ENCODE results near the gene PPM1L.
"Not testable (repeated sequence)": the region's sequence is repeated elsewhere in the genome, so short reads cannot be mapped to it uniquely, and the experiment has no call there.

The PPM1L gene

GRCh38 chr3:161025911-161026310 lies 269.9 kb downstream of the PPM1L start:
- H3K4me3 ChIP-seq (ENCODE audit: low read length), result no peak overlapping the region
- WGBS, result no CpG with 5 or more reads among the region's 1 CpG
- no peaks in the 10 kb centered on the region for H3K36me3 ChIP-seq (ENCODE audit: insufficient read depth, low read length)
- H3K9me3 ChIP-seq (ENCODE audit: insufficient read depth, low read depth, low read length), result peaks cover 25% of the 10 kb centered on the region; the same call in 1 of the 2 replicates
- no peak overlapping the region for H3K27ac ChIP-seq (ENCODE audit: low read depth, low read length)
- H3K4me1 ChIP-seq (ENCODE audit: insufficient read depth, low read length), result peaks cover 5% of the 10 kb centered on the region; the same call in 1 of the 2 replicates
- no peak overlapping the region for H3K9ac ChIP-seq (ENCODE audit: low read depth, low read length)
- no peaks in the 10 kb centered on the region for H3K27me3 ChIP-seq (ENCODE audit: insufficient read depth, low read length)

- Histone ChIP-seq H3K36me3 (ENCODE audit: insufficient read depth, low read length) (no peaks in the 10 kb centered on the region), H3K4me1 (ENCODE audit: insufficient read depth, low read length) (peaks cover 5% of the 10 kb centered on the region; the same call in 1 of the 2 replicates), H3K9me3 (ENCODE audit: insufficient read depth, low read depth, low read length) (peaks cover 18% of the 10 kb centered on the region; the same call in 1 of the 2 replicates), H3K9ac (ENCODE audit: low read depth, low read length) (no peak overlapping the region), H3K4me3 (ENCODE audit: low read length) (no peak overlapping the region), H3K27me3 (ENCODE audit: insufficient read depth, low read length) (no peaks in the 10 kb centered on the region), H3K27ac (ENCODE audit: low read depth, low read length) (no peak overlapping the region)
- 95% methylated on average over 6 of the region's 6 CpGs for WGBS
Observed at GRCh38 chr3:161026612-161027510, 270.8 kb downstream of the PPM1L start.

- no peak overlapping the region for H3K9ac ChIP-seq (ENCODE audit: low read depth, low read length)
- no peaks in the 10 kb centered on the region for H3K27me3 ChIP-seq (ENCODE audit: insufficient read depth, low read length)
- H3K9me3 ChIP-seq (ENCODE audit: insufficient read depth, low read depth, low read length), result peaks cover 3% of the 10 kb centered on the region; the same call in 1 of the 2 replicates
- H3K4me1 ChIP-seq (ENCODE audit: insufficient read depth, low read length), result peaks cover 5% of the 10 kb centered on the region; the same call in 1 of the 2 replicates
- 79% methylated on average over 4 of the region's 5 CpGs for WGBS
- H3K36me3 ChIP-seq (ENCODE audit: insufficient read depth, low read length), result no peaks in the 10 kb centered on the region
- H3K27ac ChIP-seq (ENCODE audit: low read depth, low read length), result no peak overlapping the region
- no peak overlapping the region for H3K4me3 ChIP-seq (ENCODE audit: low read length)
Observed at GRCh38 chr3:161028555-161029153, 272.6 kb downstream of the PPM1L start.

GRCh38 chr3:161031134-161031533 lies 275.1 kb downstream of the PPM1L start:
- Histone ChIP-seq H3K4me3 (ENCODE audit: low read length) (no peak overlapping the region), H3K27me3 (ENCODE audit: insufficient read depth, low read length) (no peaks in the 10 kb centered on the region), H3K4me1 (ENCODE audit: insufficient read depth, low read length) (peaks cover 5% of the 10 kb centered on the region; the same call in 1 of the 2 replicates), H3K9me3 (ENCODE audit: insufficient read depth, low read depth, low read length) (no peaks in the 10 kb centered on the region), H3K9ac (ENCODE audit: low read depth, low read length) (no peak overlapping the region), H3K36me3 (ENCODE audit: insufficient read depth, low read length) (no peaks in the 10 kb centered on the region), H3K27ac (ENCODE audit: low read depth, low read length) (no peak overlapping the region)
- WGBS, result 96% methylated on average over 1 of the region's 1 CpG

GRCh38 chr3:161034913-161035550 lies 279.0 kb downstream of the PPM1L start:
- not testable (repeated sequence) for H3K36me3 ChIP-seq (ENCODE audit: insufficient read depth, low read length); H3K4me3 ChIP-seq (ENCODE audit: low read length); H3K9ac ChIP-seq (ENCODE audit: low read depth, low read length); H3K27ac ChIP-seq (ENCODE audit: low read depth, low read length); H3K27me3 ChIP-seq (ENCODE audit: insufficient read depth, low read length); H3K9me3 ChIP-seq (ENCODE audit: insufficient read depth, low read depth, low read length); H3K4me1 ChIP-seq (ENCODE audit: insufficient read depth, low read length)
- WGBS, result 89% methylated on average over 4 of the region's 5 CpGs

- no peak overlapping the region for H3K27ac ChIP-seq (ENCODE audit: low read depth, low read length)
- H3K4me1 ChIP-seq (ENCODE audit: insufficient read depth, low read length), result no peaks in the 10 kb centered on the region
- 94% methylated on average over 2 of the region's 2 CpGs for WGBS
- H3K4me3 ChIP-seq (ENCODE audit: low read length), result no peak overlapping the region
- no peaks in the 10 kb centered on the region for H3K36me3 ChIP-seq (ENCODE audit: insufficient read depth, low read length)
- no peaks in the 10 kb centered on the region for H3K27me3 ChIP-seq (ENCODE audit: insufficient read depth, low read length)
- no peaks in the 10 kb centered on the region for H3K9me3 ChIP-seq (ENCODE audit: insufficient read depth, low read depth, low read length)
- H3K9ac ChIP-seq (ENCODE audit: low read depth, low read length), result no peak overlapping the region
Observed at GRCh38 chr3:161035711-161036110, 279.7 kb downstream of the PPM1L start.

- 90% methylated on average over 3 of the region's 3 CpGs for WGBS
Observed at GRCh38 chr3:161038725-161039124, 282.7 kb downstream of the PPM1L start.

GRCh38 chr3:161042023-161042501 lies 286.0 kb downstream of the PPM1L start:
- no peaks in the 10 kb centered on the region for H3K27me3 ChIP-seq (ENCODE audit: insufficient read depth, low read length)
- no peak overlapping the region for H3K27ac ChIP-seq (ENCODE audit: low read depth, low read length)
- WGBS, result 95% methylated on average over 2 of the region's 2 CpGs
- no peaks in the 10 kb centered on the region; the same call in 1 of the 2 replicates for H3K4me1 ChIP-seq (ENCODE audit: insufficient read depth, low read length)
- H3K9me3 ChIP-seq (ENCODE audit: insufficient read depth, low read depth, low read length), result no peaks in the 10 kb centered on the region
- H3K36me3 ChIP-seq (ENCODE audit: insufficient read depth, low read length), result no peaks in the 10 kb centered on the region
- H3K9ac ChIP-seq (ENCODE audit: low read depth, low read length), result no peak overlapping the region
- H3K4me3 ChIP-seq (ENCODE audit: low read length), result no peak overlapping the region

More at GRCh38 chr3:161038725-161039124, 282.7 kb downstream of the PPM1L start:
- no peaks in the 10 kb centered on the region; the same call in 1 of the 2 replicates for H3K4me1 ChIP-seq (ENCODE audit: insufficient read depth, low read length)
- no peaks in the 10 kb centered on the region for H3K27me3 ChIP-seq (ENCODE audit: insufficient read depth, low read length)
- no peak overlapping the region for H3K9ac ChIP-seq (ENCODE audit: low read depth, low read length)
- H3K36me3 ChIP-seq (ENCODE audit: insufficient read depth, low read length), result no peaks in the 10 kb centered on the region
- H3K4me3 ChIP-seq (ENCODE audit: low read length), result no peak overlapping the region
- no peak overlapping the region for H3K27ac ChIP-seq (ENCODE audit: low read depth, low read length)
- H3K9me3 ChIP-seq (ENCODE audit: insufficient read depth, low read depth, low read length), result no peaks in the 10 kb centered on the region

GRCh38 chr3:161043336-161044035 lies 287.5 kb downstream of the PPM1L start:
- H3K27me3 ChIP-seq (ENCODE audit: insufficient read depth, low read length), result no peaks in the 10 kb centered on the region
- no peaks in the 10 kb centered on the region for H3K9me3 ChIP-seq (ENCODE audit: insufficient read depth, low read depth, low read length)
- H3K9ac ChIP-seq (ENCODE audit: low read depth, low read length), result no peak overlapping the region
- no peak overlapping the region for H3K4me3 ChIP-seq (ENCODE audit: low read length)
- WGBS, result 92% methylated on average over 3 of the region's 5 CpGs
- H3K36me3 ChIP-seq (ENCODE audit: insufficient read depth, low read length), result no peaks in the 10 kb centered on the region
- no peak overlapping the region for H3K27ac ChIP-seq (ENCODE audit: low read depth, low read length)
- no peaks in the 10 kb centered on the region; the same call in 1 of the 2 replicates for H3K4me1 ChIP-seq (ENCODE audit: insufficient read depth, low read length)

- Histone ChIP-seq H3K36me3 (ENCODE audit: insufficient read depth, low read length) (no peaks in the 10 kb centered on the region), H3K9ac (ENCODE audit: low read depth, low read length) (no peak overlapping the region), H3K9me3 (ENCODE audit: insufficient read depth, low read depth, low read length) (no peaks in the 10 kb centered on the region), H3K4me3 (ENCODE audit: low read length) (no peak overlapping the region), H3K27ac (ENCODE audit: low read depth, low read length) (no peak overlapping the region), H3K27me3 (ENCODE audit: insufficient read depth, low read length) (no peaks in the 10 kb centered on the region), H3K4me1 (ENCODE audit: insufficient read depth, low read length) (no peaks in the 10 kb centered on the region)
- 92% methylated on average over 4 of the region's 4 CpGs for WGBS
Observed at GRCh38 chr3:161049683-161050248, 293.7 kb downstream of the PPM1L start.

Measured in HUES64 (cell line).